SK-N-SH (cell line): ENCODE results near the gene FCER1A. TPM values are rescaled to one million over a fixed set of nuclear protein-coding genes. Genes with fewer than 3 reads are reported as not detected.

Experiments used
- CTCF ChIA-PET: fragments of 300-600, 350-600 bp; formaldehyde crosslinking; extraction: SDS; loops from one replicate; lab custom pipeline; 2021; lab: Yijun Ruan, JAX
- POLR2A ChIA-PET: fragments of 350-600 bp; sonication (Branson Sonifier 250); formaldehyde crosslinking; extraction: SDS; loops from one replicate; lab custom pipeline; 2020; ENCODE audit warnings: antibody characterized with exemption, inconsistent platforms; lab: Yijun Ruan, JAX
- DNase-seq: peaks from one replicate; pipeline ENCODE4 v3.0.0; 2012
- H2AFZ ChIP-seq: fragments of 200-600 bp; sonication (generic); 2 replicates; pipeline ENCODE4 v1.8.1; 2016; ENCODE audit warnings: antibody characterized with exemption, mild to moderate bottlenecking, low read depth
- H3F3A ChIP-seq: fragments of 200-600 bp; sonication (generic); replicated peaks from 2 replicates; pipeline ENCODE3; 2016; ENCODE audit warnings: antibody characterized with exemption, mild to moderate bottlenecking; ENCODE audit not compliant: insufficient read depth
- H3K27ac ChIP-seq, 2 experiments: fragments of 200-500 bp in 1 of 2; fragments of 200-600 bp in 1 of 2; sonication (Bioruptor generic) in 1 of 2; sonication (generic), shearing (Covaris generic) in 1 of 2; 2 replicates each; pipeline versions ENCODE4 v1.5.1 to v1.6.1; 2014 to 2016; ENCODE audit warnings: low read depth in 2 of 2, inconsistent platforms in 1 of 2, low read length in 1 of 2, mild to moderate bottlenecking in 1 of 2, mixed read lengths in 1 of 2
- H3K27me3 ChIP-seq: fragments of 200-600 bp; sonication (generic), shearing (Covaris generic); 2 replicates; pipeline ENCODE4 v1.6.1; 2016; ENCODE audit warnings: mixed run types; ENCODE audit not compliant: insufficient read depth
- H3K36me3 ChIP-seq, 2 experiments: fragments of 200-500 bp in 1 of 2; fragments of 200-600 bp in 1 of 2; sonication (Bioruptor generic) in 1 of 2; sonication (generic) in 1 of 2; replicated peaks in 1 of 2; 2 replicates each; pipeline versions ENCODE3 to v1.5.1; 2014 to 2016; ENCODE audit warnings: low read length in 1 of 2, mild to moderate bottlenecking in 1 of 2; ENCODE audit not compliant: insufficient read depth in 2 of 2, control insufficient read depth in 1 of 2
- H3K4me1 ChIP-seq, 2 experiments: fragments of 200-500 bp in 1 of 2; fragments of 200-600 bp in 1 of 2; sonication (Bioruptor generic) in 1 of 2; sonication (generic), shearing (Covaris generic) in 1 of 2; 2 replicates each; pipeline versions ENCODE4 v1.5.1 to v1.6.1; 2014 to 2016; ENCODE audit warnings: low read depth in 1 of 2, low read length in 1 of 2, mixed run types in 1 of 2; ENCODE audit not compliant: insufficient read depth in 2 of 2, control insufficient read depth in 1 of 2
- H3K4me2 ChIP-seq: fragments of 200-600 bp; sonication (generic), shearing (Covaris generic); 2 replicates; pipeline ENCODE4 v1.6.1; 2017; ENCODE audit warnings: mixed run types
- H3K4me3 ChIP-seq, 2 experiments: fragments of 200-500 bp in 1 of 2; fragments of 200-600 bp in 1 of 2; sonication (Bioruptor generic) in 1 of 2; sonication (generic), shearing (Covaris generic) in 1 of 2; 2 replicates each; pipeline versions ENCODE4 v1.5.1 to v1.8.1; 2014 to 2016; ENCODE audit warnings: low read depth in 2 of 2, inconsistent platforms in 1 of 2, low read length in 1 of 2, mild to moderate bottlenecking in 1 of 2, mixed read lengths in 1 of 2, moderate library complexity in 1 of 2
- H3K79me2 ChIP-seq: fragments of 200-600 bp; sonication (generic); 2 replicates; pipeline ENCODE4 v1.8.1; 2017; ENCODE audit warnings: mild to moderate bottlenecking; ENCODE audit not compliant: insufficient read depth
- H3K9ac ChIP-seq: fragments of 200-600 bp; sonication (generic); 2 replicates; pipeline ENCODE4 v1.6.1; 2017; ENCODE audit warnings: mixed run types
- H3K9me2 ChIP-seq: fragments of 200-600 bp; sonication (generic); 2 replicates; pipeline ENCODE4 v1.6.1; 2017; ENCODE audit warnings: mixed run types
- H3K9me3 ChIP-seq: fragments of 200-600 bp; sonication (generic); 2 replicates; pipeline ENCODE4 v1.6.1; 2017; ENCODE audit warnings: mixed run types, mild to moderate bottlenecking, moderate library complexity
- H4K20me1 ChIP-seq: fragments of 200-600 bp; sonication (generic); 2 replicates; pipeline ENCODE4 v1.6.1; 2017; ENCODE audit warnings: mild to moderate bottlenecking, mixed run types; ENCODE audit not compliant: insufficient read depth
- CHD2 ChIP-seq: fragments of 150-350 bp; IDR thresholded peaks from 2 replicates; pipeline ENCODE4 v1.6.1; 2018; ENCODE audit warnings: low read length; ENCODE audit not compliant: partially characterized antibody
- ELF1 ChIP-seq: IDR thresholded peaks from 2 replicates; pipeline ENCODE4 v1.4.0; 2012
- FOSL2 ChIP-seq: IDR thresholded peaks from 2 replicates; pipeline ENCODE4 v1.4.0; 2012; ENCODE audit warnings: low read depth, mild to moderate bottlenecking, moderate library complexity, borderline replicate concordance
- FOXM1 ChIP-seq: IDR thresholded peaks from 2 replicates; pipeline ENCODE4 v1.4.0; 2012; ENCODE audit warnings: low read depth, mild to moderate bottlenecking
- MEF2A ChIP-seq: IDR thresholded peaks from 2 replicates; pipeline ENCODE4 v1.4.0; 2012; ENCODE audit warnings: low read depth, borderline replicate concordance
- MXI1 ChIP-seq: IDR thresholded peaks from 2 replicates; pipeline ENCODE4 v1.6.1; 2012; ENCODE audit warnings: mild to moderate bottlenecking, low read depth, low read length, improper control_type of control experiment
- RFX5 ChIP-seq: IDR thresholded peaks from 2 replicates; pipeline ENCODE4 v1.6.1; 2012; ENCODE audit warnings: mild to moderate bottlenecking, improper control_type of control experiment, low read length
- RXRA ChIP-seq: IDR thresholded peaks from 2 replicates; pipeline ENCODE4 v1.4.0; 2012; ENCODE audit warnings: low read depth, mild to moderate bottlenecking, borderline replicate concordance
- TEAD4 ChIP-seq: IDR thresholded peaks from 2 replicates; pipeline ENCODE4 v1.4.0; 2012; ENCODE audit warnings: mild to moderate bottlenecking, borderline replicate concordance; ENCODE audit not compliant: insufficient read depth
- WGBS: methylation state at CpG from one replicate; pipeline ENCODE4 v1.1.6; 2017; ENCODE audit warnings: low lambda C conversion rate; 5-methylcytosine and 5-hydroxymethylcytosine counted together
- polyA plus RNA-seq, 3 experiments: library from polyadenylated mRNA; depleted of rRNA; stranded (reverse); fragments of >200 nt; gene quantifications; 2 replicates each; pipeline ENCODE4 v1.2.3, GENCODE V29; 2012
- TF ChIP-seq, protein P1 (sequence below): IDR thresholded peaks from 2 replicates; pipeline ENCODE4 v1.6.1; 2012; ENCODE audit warnings: mild to moderate bottlenecking, low read depth, low read length, moderate library complexity
- TF ChIP-seq, protein P2 (sequence below): fragments of 150-350 bp; IDR thresholded peaks from 2 replicates; pipeline ENCODE4 v1.6.1; 2016; ENCODE audit warnings: mild to moderate bottlenecking, low read depth, low read length
- TF ChIP-seq, protein P3 (sequence below): fragments of 200-600 bp; sonication (generic); IDR thresholded peaks from 2 replicates; pipeline ENCODE4 v1.6.1; 2017; ENCODE audit warnings: antibody characterized with exemption, mild to moderate bottlenecking, moderate library complexity

The FCER1A gene
- polyA plus RNA-seq (2012; rRNA removed) = not detected in 2 replicates
- polyA plus RNA-seq (2012; cell fraction: cytosol; rRNA removed) = not detected in 2 replicates
- polyA plus RNA-seq (2012; cell fraction: nucleus; rRNA removed) = not detected in 2 replicates

DNA sequence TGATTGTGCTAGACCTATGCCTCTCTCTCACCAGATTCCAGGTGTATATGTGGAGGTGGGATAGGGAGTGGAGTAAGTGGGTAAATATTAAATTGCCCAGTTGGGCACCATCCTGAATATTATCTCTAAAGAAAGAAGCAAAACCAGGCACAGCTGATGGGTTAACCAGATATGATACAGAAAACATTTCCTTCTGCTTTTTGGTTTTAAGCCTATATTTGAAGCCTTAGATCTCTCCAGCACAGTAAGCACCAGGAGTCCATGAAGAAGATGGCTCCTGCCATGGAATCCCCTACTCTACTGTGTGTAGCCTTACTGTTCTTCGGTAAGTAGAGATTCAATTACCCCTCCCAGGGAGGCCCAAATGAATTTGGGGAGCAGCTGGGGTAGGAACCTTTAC, at the start of gene FCER1A:
Gene FCER1A, plus strand, starts transcription at position 242 of the 400 bp plus-strand sequence. Its CDS starts 29 bp downstream, at position 271.
- H3K4me3 ChIP-seq = no peak within 1 kb of the TSS
- no peak within 1 kb of the TSS for H2AFZ ChIP-seq
- ChIA-PET POLR2A (no interaction called here), CTCF (no interaction called here)
- no peaks in the 10 kb centered on the region for H3K36me3 ChIP-seq
- TF ChIP-seq MXI1 (no peak), CHD2 (no peak), TEAD4 (no peak), RFX5 (no peak), MEF2A (no peak), RXRA (no peak)
- TF ChIP-seq, protein P1, sequence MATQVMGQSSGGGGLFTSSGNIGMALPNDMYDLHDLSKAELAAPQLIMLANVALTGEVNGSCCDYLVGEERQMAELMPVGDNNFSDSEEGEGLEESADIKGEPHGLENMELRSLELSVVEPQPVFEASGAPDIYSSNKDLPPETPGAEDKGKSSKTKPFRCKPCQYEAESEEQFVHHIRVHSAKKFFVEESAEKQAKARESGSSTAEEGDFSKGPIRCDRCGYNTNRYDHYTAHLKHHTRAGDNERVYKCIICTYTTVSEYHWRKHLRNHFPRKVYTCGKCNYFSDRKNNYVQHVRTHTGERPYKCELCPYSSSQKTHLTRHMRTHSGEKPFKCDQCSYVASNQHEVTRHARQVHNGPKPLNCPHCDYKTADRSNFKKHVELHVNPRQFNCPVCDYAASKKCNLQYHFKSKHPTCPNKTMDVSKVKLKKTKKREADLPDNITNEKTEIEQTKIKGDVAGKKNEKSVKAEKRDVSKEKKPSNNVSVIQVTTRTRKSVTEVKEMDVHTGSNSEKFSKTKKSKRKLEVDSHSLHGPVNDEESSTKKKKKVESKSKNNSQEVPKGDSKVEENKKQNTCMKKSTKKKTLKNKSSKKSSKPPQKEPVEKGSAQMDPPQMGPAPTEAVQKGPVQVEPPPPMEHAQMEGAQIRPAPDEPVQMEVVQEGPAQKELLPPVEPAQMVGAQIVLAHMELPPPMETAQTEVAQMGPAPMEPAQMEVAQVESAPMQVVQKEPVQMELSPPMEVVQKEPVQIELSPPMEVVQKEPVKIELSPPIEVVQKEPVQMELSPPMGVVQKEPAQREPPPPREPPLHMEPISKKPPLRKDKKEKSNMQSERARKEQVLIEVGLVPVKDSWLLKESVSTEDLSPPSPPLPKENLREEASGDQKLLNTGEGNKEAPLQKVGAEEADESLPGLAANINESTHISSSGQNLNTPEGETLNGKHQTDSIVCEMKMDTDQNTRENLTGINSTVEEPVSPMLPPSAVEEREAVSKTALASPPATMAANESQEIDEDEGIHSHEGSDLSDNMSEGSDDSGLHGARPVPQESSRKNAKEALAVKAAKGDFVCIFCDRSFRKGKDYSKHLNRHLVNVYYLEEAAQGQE = no peak
- no peak within 1 kb of the TSS for H3K9ac ChIP-seq
- 0% methylated on average over 1 of the region's 1 CpG for WGBS
- H3K9me3 ChIP-seq = no peaks in the 10 kb centered on the region
- no peaks in the 10 kb centered on the region for H3K4me1 ChIP-seq
- no peaks in the 10 kb centered on the region for H3F3A ChIP-seq
- no peak for DNase-seq
- no peak within 1 kb of the TSS; a peak in 1 of 4 replicates for H3K27ac ChIP-seq
- no peaks in the 10 kb centered on the region for H3K27me3 ChIP-seq
- no peak within 1 kb of the TSS for H3K4me2 ChIP-seq
- H3K9me2 ChIP-seq = no peaks in the 10 kb centered on the region
- no peaks in the 10 kb centered on the region for H4K20me1 ChIP-seq
- no peaks in the 10 kb centered on the region for H3K79me2 ChIP-seq

DNA sequence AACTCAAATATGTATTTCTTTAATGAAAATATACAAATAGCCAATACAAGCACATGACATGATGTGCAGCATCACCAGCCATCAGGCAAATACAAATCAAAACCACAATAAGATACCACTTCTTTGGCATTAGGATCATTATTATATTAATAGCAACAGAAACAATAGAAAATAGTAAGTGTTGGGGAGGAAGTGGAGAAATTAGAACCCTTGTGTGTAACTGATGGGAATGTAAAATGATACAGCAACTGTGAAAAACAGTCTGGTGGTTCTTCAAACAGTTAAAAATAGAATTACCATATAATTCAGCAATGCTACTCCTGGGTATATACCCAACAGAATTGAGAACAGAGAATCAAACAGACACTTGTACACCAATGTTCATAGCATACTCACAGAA, 40.8 kb upstream of the FCER1A start:
- CTCF ChIA-PET = no interaction called here
- no peak for DNase-seq
- Histone ChIP-seq H3K4me3 (no peak overlapping the region), H3K4me2 (no peak overlapping the region), H3K27ac (no peak overlapping the region), H3K9me3 (no peaks in the 10 kb centered on the region), H4K20me1 (no peaks in the 10 kb centered on the region), H2AFZ (no peak overlapping the region), H3K36me3 (no peaks in the 10 kb centered on the region), H3K4me1 (no peaks in the 10 kb centered on the region), H3K9me2 (no peaks in the 10 kb centered on the region), H3K9ac (no peak overlapping the region), H3K79me2 (no peaks in the 10 kb centered on the region), H3K27me3 (no peaks in the 10 kb centered on the region), H3F3A (no peaks in the 10 kb centered on the region)
- TF ChIP-seq FOXM1 = no peak
- no peak for TF ChIP-seq ELF1
- TF ChIP-seq, protein P2, sequence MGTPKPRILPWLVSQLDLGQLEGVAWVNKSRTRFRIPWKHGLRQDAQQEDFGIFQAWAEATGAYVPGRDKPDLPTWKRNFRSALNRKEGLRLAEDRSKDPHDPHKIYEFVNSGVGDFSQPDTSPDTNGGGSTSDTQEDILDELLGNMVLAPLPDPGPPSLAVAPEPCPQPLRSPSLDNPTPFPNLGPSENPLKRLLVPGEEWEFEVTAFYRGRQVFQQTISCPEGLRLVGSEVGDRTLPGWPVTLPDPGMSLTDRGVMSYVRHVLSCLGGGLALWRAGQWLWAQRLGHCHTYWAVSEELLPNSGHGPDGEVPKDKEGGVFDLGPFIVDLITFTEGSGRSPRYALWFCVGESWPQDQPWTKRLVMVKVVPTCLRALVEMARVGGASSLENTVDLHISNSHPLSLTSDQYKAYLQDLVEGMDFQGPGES = no peak
- no peak for TF ChIP-seq TEAD4
- TF ChIP-seq RXRA = no peak
- TF ChIP-seq, protein P3, sequence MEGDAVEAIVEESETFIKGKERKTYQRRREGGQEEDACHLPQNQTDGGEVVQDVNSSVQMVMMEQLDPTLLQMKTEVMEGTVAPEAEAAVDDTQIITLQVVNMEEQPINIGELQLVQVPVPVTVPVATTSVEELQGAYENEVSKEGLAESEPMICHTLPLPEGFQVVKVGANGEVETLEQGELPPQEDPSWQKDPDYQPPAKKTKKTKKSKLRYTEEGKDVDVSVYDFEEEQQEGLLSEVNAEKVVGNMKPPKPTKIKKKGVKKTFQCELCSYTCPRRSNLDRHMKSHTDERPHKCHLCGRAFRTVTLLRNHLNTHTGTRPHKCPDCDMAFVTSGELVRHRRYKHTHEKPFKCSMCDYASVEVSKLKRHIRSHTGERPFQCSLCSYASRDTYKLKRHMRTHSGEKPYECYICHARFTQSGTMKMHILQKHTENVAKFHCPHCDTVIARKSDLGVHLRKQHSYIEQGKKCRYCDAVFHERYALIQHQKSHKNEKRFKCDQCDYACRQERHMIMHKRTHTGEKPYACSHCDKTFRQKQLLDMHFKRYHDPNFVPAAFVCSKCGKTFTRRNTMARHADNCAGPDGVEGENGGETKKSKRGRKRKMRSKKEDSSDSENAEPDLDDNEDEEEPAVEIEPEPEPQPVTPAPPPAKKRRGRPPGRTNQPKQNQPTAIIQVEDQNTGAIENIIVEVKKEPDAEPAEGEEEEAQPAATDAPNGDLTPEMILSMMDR = no peak
- TF ChIP-seq FOSL2 = no peak
- TF ChIP-seq CHD2 = no peak
- POLR2A ChIA-PET = no interaction called here
